AG04449 (cell line): ENCODE measurements around the gene SEMA3C.

Experiments used
- CTCF ChIA-PET: fragments of 350-600 bp; formaldehyde crosslinking; extraction: SDS; loops from one replicate; lab custom pipeline; 2021; ENCODE audit warnings: antibody characterized with exemption; lab: Yijun Ruan, JAX
- POLR2A ChIA-PET: fragments of 400-600, 350-600 bp; formaldehyde crosslinking; extraction: SDS; loops from one replicate; lab custom pipeline; 2020; ENCODE audit warnings: antibody characterized with exemption, inconsistent platforms; lab: Yijun Ruan, JAX
- DNase-seq: peaks from one replicate; pipeline ENCODE4 v3.0.0-alpha.2; 2010; ENCODE audit warnings: low read depth, low spot score
- H3K4me3 ChIP-seq: 2 replicates; pipeline ENCODE4 v1.5.1; 2011; ENCODE audit warnings: low read depth, mild to moderate bottlenecking, control low read depth, low read length
- CTCF ChIP-seq: IDR thresholded peaks from one replicate; pipeline ENCODE4 v1.5.1; 2011; ENCODE audit warnings: mild to moderate bottlenecking, moderate library complexity, low read length, control low read depth, inconsistent platforms; ENCODE audit not compliant: insufficient read depth; ENCODE audit errors: missing control alignments

The SEMA3C gene

DNA sequence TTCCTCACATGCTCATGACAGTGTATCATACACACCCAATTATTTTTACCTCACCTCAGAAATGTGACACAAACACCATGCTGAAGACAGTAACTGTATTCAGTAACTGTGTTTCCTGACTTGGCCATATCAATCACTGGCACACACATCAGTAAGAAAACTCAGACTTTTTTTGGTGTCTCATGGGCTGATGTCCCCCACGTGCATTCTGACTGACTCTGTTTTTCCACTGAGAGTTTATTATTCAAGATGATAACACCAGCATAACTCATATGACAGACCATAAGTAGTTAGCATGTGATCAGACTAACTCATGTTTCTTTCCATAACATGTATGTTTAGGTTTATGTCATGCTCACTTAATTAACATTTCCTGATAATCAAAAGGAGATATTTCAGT, 155.6 kb downstream of the SEMA3C start:
- H3K4me3 ChIP-seq: no peak overlapping the region
- DNase-seq: no peak
- ChIA-PET CTCF (interaction anchor here (1.0 kb wide), 1 partner anchor 7 kb away, joined by 3 read pairs; no protein-coding TSS in a partner anchor), POLR2A (no interaction called here)
- TF ChIP-seq CTCF: no peak

GRCh38 chr7:80760292-80760691, 158.6 kb downstream of the SEMA3C start:
- TF ChIP-seq CTCF: no peak
- ChIA-PET CTCF (no interaction called here), POLR2A (no interaction called here)
- no peak overlapping the region for H3K4me3 ChIP-seq
- DNase-seq: no peak

- CTCF ChIA-PET: no interaction called here
- POLR2A ChIA-PET: no interaction called here
- DNase-seq: no peak
- no peak for TF ChIP-seq CTCF
- no peak overlapping the region for H3K4me3 ChIP-seq
Measured at GRCh38 chr7:80752954-80753690, 165.7 kb downstream of the SEMA3C start.

- TF ChIP-seq CTCF: no peak
- POLR2A ChIA-PET: no interaction called here
- CTCF ChIA-PET: interaction anchor here (0.6 kb wide), 1 partner anchor 17 kb away, joined by 3 read pairs; no protein-coding TSS in a partner anchor
- H3K4me3 ChIP-seq: no peak overlapping the region
- no peak for DNase-seq
Measured at GRCh38 chr7:80749270-80749669, 169.6 kb downstream of the SEMA3C start.

- no peak for TF ChIP-seq CTCF
- ChIA-PET CTCF (no interaction called here), POLR2A (no interaction called here)
- H3K4me3 ChIP-seq: no peak overlapping the region
- DNase-seq: no peak
Measured at GRCh38 chr7:80748363-80749042, 170.3 kb downstream of the SEMA3C start.
